GM18520 (cell line): ENCODE data around the gene JUN.

Experiments used
- ATAC-seq: cut with Tn5 transposase; IDR thresholded peaks from one replicate; pipeline ENCODE4 v1.9.1; 2021; ENCODE audit not compliant: unreplicated experiment

JUN gene

GRCh38 chr1:58784758-58785441, 1.1 kb upstream of the JUN start:
- no peak for ATAC-seq

GRCh38 chr1:58783090-58783992, 506 bp downstream of the JUN start:
- no peak for ATAC-seq

GRCh38 chr1:58782178-58783089, 1.4 kb downstream of the JUN start:
- no peak for ATAC-seq

- no peak for ATAC-seq
These were observed 2.2 kb downstream of the JUN start for GRCh38 chr1:58781541-58782177.

GRCh38 chr1:58780836-58781452, 2.9 kb downstream of the JUN start:
- no peak for ATAC-seq

- ATAC-seq = no peak
These were observed 3.4 kb downstream of the JUN start for GRCh38 chr1:58780411-58780810.

GRCh38 chr1:58779801-58780382, 4.0 kb downstream of the JUN start:
- ATAC-seq = no peak

- ATAC-seq = no peak
These were observed 4.6 kb downstream of the JUN start for GRCh38 chr1:58779059-58779754.

- ATAC-seq = no peak
These were observed 5.4 kb downstream of the JUN start for GRCh38 chr1:58778385-58779000.

GRCh38 chr1:58774027-58774426, 9.8 kb downstream of the JUN start:
- no peak for ATAC-seq

GRCh38 chr1:58773406-58773840, 10.4 kb downstream of the JUN start:
- no peak for ATAC-seq

- ATAC-seq = no peak
These were observed 14.0 kb downstream of the JUN start for GRCh38 chr1:58769809-58770320.

GRCh38 chr1:58768971-58769808, 14.7 kb downstream of the JUN start:
- no peak for ATAC-seq

GRCh38 chr1:58768191-58768731, 15.6 kb downstream of the JUN start:
- ATAC-seq = no peak

- no peak for ATAC-seq
These were observed 16.7 kb downstream of the JUN start for GRCh38 chr1:58767143-58767542.

- no peak for ATAC-seq
These were observed 18.4 kb downstream of the JUN start for GRCh38 chr1:58765441-58765840.

- no peak for ATAC-seq
These were observed 18.8 kb downstream of the JUN start for GRCh38 chr1:58765006-58765405.
